WERI-Rb-1 (cell line): Measurements from ENCODE around the gene ATP5MG.
"Not testable (repeated sequence)": the region's sequence is repeated elsewhere in the genome, so short reads cannot be mapped to it uniquely, and the experiment has no call there.

ENCODE experiments used
- DNase-seq: peaks from one replicate; pipeline ENCODE4 v3.0.0-alpha.2; 2020
- H3K27ac ChIP-seq: fragments of 250-450 bp; sonication (Bioruptor Pico); 2 replicates; pipeline ENCODE4 v1.5.1; 2020; ENCODE audit warnings: mild to moderate bottlenecking, moderate library complexity
- H3K27me3 ChIP-seq: fragments of 250-450 bp; sonication (Bioruptor Pico); 2 replicates; pipeline ENCODE4 v1.5.1; 2021; ENCODE audit warnings: mild to moderate bottlenecking, low read depth, moderate library complexity; ENCODE audit not compliant: insufficient read depth, severe bottlenecking
- H3K36me3 ChIP-seq: fragments of 250-450 bp; sonication (Bioruptor Pico); 2 replicates; pipeline ENCODE4 v1.5.1; 2020; ENCODE audit warnings: mild to moderate bottlenecking, moderate library complexity
- H3K4me3 ChIP-seq: 2 replicates; pipeline ENCODE4 v1.5.1; 2011; ENCODE audit warnings: low read depth, mild to moderate bottlenecking, control low read depth, low read length
- H3K9me3 ChIP-seq: fragments of 250-450 bp; sonication (Bioruptor Pico); 2 replicates; pipeline ENCODE4 v1.5.1; 2021; ENCODE audit warnings: mild to moderate bottlenecking, moderate library complexity; ENCODE audit not compliant: severe bottlenecking
- TF ChIP-seq, protein P1 (sequence below): IDR thresholded peaks from 2 replicates; pipeline ENCODE4 v1.5.1; 2011; ENCODE audit warnings: low read depth, mild to moderate bottlenecking, control low read depth, inconsistent platforms, low read length

ATP5MG gene

DNA sequence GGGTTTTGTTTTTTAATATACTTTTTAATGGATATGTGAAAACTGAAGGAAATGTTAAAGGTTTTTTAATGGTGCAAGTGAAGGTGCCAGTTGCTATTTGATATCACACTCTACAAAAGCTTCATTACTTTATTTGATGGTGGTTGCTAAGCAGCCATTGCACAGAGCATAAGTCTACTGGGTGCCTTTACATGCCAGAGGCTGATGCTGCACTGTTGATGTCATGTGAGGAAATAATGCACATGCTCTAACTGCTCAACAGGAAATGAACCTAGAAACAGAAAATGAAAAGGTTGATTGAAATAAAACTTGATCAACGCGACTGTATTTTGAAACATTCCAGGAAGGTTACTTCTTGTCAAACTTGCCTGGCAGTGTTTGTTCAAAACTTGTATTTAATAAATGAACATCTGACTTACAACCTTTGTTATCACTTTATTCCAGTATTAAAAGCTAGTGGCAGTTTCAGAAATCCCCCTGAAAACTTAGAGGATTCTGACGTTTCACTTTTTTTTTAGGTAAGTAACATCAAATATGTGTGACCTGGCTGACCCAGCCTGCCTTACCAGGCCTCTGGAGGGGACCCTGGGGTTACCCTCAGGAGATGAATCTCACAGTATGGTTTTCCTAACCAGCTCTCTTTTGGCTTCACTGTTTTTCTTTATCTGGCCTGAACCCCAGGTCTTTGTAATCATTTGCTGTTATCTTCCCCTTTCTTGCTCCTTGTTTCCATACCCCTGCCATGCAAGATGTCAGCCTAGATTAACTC is 2.4 kb upstream of the ATP5MG start:
- Histone ChIP-seq H3K27me3 (no peaks in the 10 kb centered on the region), H3K4me3 (no peak overlapping the region), H3K36me3 (peaks cover 28% of the 10 kb centered on the region), H3K27ac (no peak overlapping the region), H3K9me3 (no peaks in the 10 kb centered on the region)
- no peak for DNase-seq
- TF ChIP-seq, protein P1, sequence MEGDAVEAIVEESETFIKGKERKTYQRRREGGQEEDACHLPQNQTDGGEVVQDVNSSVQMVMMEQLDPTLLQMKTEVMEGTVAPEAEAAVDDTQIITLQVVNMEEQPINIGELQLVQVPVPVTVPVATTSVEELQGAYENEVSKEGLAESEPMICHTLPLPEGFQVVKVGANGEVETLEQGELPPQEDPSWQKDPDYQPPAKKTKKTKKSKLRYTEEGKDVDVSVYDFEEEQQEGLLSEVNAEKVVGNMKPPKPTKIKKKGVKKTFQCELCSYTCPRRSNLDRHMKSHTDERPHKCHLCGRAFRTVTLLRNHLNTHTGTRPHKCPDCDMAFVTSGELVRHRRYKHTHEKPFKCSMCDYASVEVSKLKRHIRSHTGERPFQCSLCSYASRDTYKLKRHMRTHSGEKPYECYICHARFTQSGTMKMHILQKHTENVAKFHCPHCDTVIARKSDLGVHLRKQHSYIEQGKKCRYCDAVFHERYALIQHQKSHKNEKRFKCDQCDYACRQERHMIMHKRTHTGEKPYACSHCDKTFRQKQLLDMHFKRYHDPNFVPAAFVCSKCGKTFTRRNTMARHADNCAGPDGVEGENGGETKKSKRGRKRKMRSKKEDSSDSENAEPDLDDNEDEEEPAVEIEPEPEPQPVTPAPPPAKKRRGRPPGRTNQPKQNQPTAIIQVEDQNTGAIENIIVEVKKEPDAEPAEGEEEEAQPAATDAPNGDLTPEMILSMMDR = no peak

DNA sequence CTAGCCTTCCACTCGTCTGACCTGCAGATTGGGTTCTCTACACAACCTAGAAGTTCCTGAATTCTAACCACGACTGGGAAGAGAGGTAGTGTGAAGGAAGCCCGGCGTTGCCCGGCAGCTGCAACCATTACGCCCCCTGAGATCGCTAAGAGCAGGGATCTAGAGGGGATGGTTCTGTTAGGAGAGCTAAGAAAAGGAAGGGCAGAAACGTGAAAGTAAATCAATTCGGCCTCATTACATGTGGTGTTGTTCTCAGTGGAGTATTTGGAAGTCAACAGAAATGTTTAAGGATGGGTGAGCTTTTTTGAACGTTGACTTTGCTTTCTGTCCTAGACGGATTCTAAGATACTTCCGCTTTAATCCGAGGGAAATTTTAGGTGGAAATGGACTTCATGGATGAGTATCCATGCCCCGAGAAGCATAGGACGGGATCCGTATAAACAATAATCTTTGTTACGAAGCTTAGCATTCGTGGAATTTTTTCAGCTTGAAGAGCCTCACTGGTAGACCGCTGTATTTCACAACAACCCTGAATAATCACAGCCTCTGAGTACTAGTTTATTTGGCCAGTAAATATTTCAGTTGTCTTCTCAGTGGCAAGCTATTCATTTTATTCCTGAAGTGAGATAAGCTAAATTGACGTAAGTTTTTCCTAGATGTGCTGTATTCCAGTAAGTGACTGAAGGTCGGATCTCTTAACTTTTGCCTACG is 629 bp downstream of the ATP5MG start:
- no peaks in the 10 kb centered on the region for H3K27me3 ChIP-seq
- DNase-seq = no peak
- TF ChIP-seq, protein P1 = no peak
- peak overlapping the region; percentile 92 for H3K4me3 ChIP-seq
- no peaks in the 10 kb centered on the region for H3K9me3 ChIP-seq
- H3K27ac ChIP-seq = peak overlapping the region; percentile 98
- H3K36me3 ChIP-seq = peaks cover 34% of the 10 kb centered on the region

DNA sequence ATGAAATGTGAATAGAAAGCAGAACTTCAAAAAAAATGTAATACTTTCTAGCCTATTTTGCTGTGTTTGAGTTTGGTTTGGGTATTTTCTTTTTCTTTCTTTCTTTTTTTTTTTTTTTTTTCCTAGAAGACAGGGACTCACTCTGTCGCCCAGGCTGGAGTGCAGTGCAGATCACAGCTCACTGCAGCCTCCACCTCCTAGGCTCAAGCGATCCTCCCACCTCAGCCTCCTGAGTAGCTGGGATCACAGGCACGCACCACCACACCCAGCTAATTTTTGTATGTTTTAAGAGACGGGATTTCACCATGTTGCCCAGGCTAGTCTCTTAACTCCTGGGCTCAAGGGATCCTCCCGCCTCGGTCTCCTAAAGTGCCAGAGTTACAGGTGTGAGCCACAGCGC is 1.2 kb downstream of the ATP5MG start:
- not testable (repeated sequence) for DNase-seq, H3K27ac ChIP-seq, H3K27me3 ChIP-seq, H3K9me3 ChIP-seq
- Histone ChIP-seq H3K36me3 (peaks cover 36% of the 10 kb centered on the region), H3K4me3 (peak overlapping the region; percentile 92)

- no peaks in the 10 kb centered on the region for H3K9me3 ChIP-seq
- no peak for DNase-seq
- H3K36me3 ChIP-seq = peaks cover 58% of the 10 kb centered on the region
- no peak overlapping the region for H3K27ac ChIP-seq
- H3K27me3 ChIP-seq = no peaks in the 10 kb centered on the region
- H3K4me3 ChIP-seq = no peak overlapping the region
- TF ChIP-seq, protein P1 = no peak
Measured at GRCh38 chr11:118406599-118407166, 5.3 kb downstream of the ATP5MG start.

DNA sequence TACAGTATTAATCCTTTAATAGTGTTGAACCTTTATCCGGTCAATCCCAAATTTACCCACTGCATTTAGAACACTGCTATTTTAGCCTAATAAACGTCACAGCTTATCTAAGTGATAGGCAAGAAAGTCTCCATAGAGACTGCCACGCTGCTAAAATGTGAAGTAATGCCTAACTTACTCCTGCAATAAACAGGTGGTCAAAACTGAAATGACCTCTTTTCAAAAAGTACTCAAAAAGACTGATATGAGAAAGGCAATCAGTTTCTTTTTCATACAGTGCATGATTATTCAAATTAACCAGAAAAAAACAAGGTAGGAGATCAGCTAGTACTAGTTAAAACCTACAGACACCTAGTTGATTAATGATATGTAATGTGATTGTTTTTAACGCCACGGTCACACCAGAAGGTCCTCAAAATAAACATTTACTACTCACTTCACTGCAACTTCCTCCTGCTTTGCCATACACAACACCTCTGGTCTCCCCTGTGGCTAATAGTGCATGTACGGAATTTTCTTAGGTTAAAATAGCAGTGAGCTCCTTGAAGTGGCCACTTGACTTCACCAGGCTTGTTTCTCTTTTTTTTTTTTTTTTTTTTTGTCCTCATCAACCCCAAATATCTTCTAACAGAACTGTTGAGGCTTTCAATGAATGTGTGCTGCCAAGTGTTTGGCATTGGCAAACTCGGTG is 8.8 kb downstream of the ATP5MG start:
- no peaks in the 10 kb centered on the region for H3K27me3 ChIP-seq
- TF ChIP-seq, protein P1 = no peak
- no peak overlapping the region for H3K4me3 ChIP-seq
- DNase-seq = no peak
- H3K27ac ChIP-seq = no peak overlapping the region
- H3K36me3 ChIP-seq = peaks cover 44% of the 10 kb centered on the region
- H3K9me3 ChIP-seq = no peaks in the 10 kb centered on the region

- no peaks in the 10 kb centered on the region for H3K27me3 ChIP-seq
- no peak overlapping the region for H3K4me3 ChIP-seq
- TF ChIP-seq, protein P1 = no peak
- DNase-seq = no peak
- no peak overlapping the region for H3K27ac ChIP-seq
- H3K9me3 ChIP-seq = no peaks in the 10 kb centered on the region
- peaks cover 33% of the 10 kb centered on the region for H3K36me3 ChIP-seq
Measured at GRCh38 chr11:118411530-118411929, 10.1 kb downstream of the ATP5MG start.
